ENCODE measurements around the gene PFDN4.
"Not testable (repeated sequence)": the region's sequence is repeated elsewhere in the genome, so short reads cannot be mapped to it uniquely, and the experiment has no call there.

PFDN4 gene

GRCh38 chr20:54237116-54237943, 29.4 kb downstream of the PFDN4 start:
- no peak for TF ChIP-seq CTCF (IDR thresholded peaks at IDR 0.05; ENCODE audit: insufficient read depth, low read depth, low read length, missing control alignments)
- DNase-seq (ENCODE audit: low read depth) = no peak
- H3K4me3 ChIP-seq (ENCODE audit: low read depth, low read length) = no peak overlapping the region

- H3K4me3 ChIP-seq (ENCODE audit: low read depth, low read length) = no peak overlapping the region
- TF ChIP-seq CTCF (IDR thresholded peaks at IDR 0.05; ENCODE audit: insufficient read depth, low read depth, low read length, missing control alignments) = no peak
- DNase-seq (ENCODE audit: low read depth) = no peak
Measured at GRCh38 chr20:54244113-54244512, 36.2 kb downstream of the PFDN4 start.

GRCh38 chr20:54248705-54249104, 40.8 kb downstream of the PFDN4 start:
- not testable (repeated sequence) for H3K4me3 ChIP-seq (ENCODE audit: low read depth, low read length); DNase-seq (ENCODE audit: low read depth)

GRCh38 chr20:54250691-54251090, 42.8 kb downstream of the PFDN4 start:
- DNase-seq (ENCODE audit: low read depth) = no peak
- H3K4me3 ChIP-seq (ENCODE audit: low read depth, low read length) = no peak overlapping the region
- no peak for TF ChIP-seq CTCF (IDR thresholded peaks at IDR 0.05; ENCODE audit: insufficient read depth, low read depth, low read length, missing control alignments)

- no peak for DNase-seq (ENCODE audit: low read depth)
- H3K4me3 ChIP-seq (ENCODE audit: low read depth, low read length) = no peak overlapping the region
- TF ChIP-seq CTCF (IDR thresholded peaks at IDR 0.05; ENCODE audit: insufficient read depth, low read depth, low read length, missing control alignments) = no peak
Measured at GRCh38 chr20:54251096-54251495, 43.2 kb downstream of the PFDN4 start.

- DNase-seq (ENCODE audit: low read depth) = no peak
- no peak for TF ChIP-seq CTCF (IDR thresholded peaks at IDR 0.05; ENCODE audit: insufficient read depth, low read depth, low read length, missing control alignments)
- no peak overlapping the region for H3K4me3 ChIP-seq (ENCODE audit: low read depth, low read length)
Measured at GRCh38 chr20:54254596-54254995, 46.7 kb downstream of the PFDN4 start.

GRCh38 chr20:54255157-54255556, 47.3 kb downstream of the PFDN4 start:
- no peak for DNase-seq (ENCODE audit: low read depth)
- H3K4me3 ChIP-seq (ENCODE audit: low read depth, low read length) = no peak overlapping the region
- no peak for TF ChIP-seq CTCF (IDR thresholded peaks at IDR 0.05; ENCODE audit: insufficient read depth, low read depth, low read length, missing control alignments)

Data from GM12865 (cell line).